Muscle of back (tissue), 11 donors: ENCODE results near the gene SLC25A43. TPM values are rescaled to one million over a fixed set of nuclear protein-coding genes. Genes with fewer than 3 reads are reported as not detected.
A peak's percentile ranks its signal among the peaks of the same experiment; 100 is the strongest.
"Not testable (repeated sequence)": the region's sequence is repeated elsewhere in the genome, so short reads cannot be mapped to it uniquely, and the experiment has no call there.

Source experiments
- DNase-seq, 3 donors: peaks; one replicate each; pipeline versions ENCODE4 v3.0.0 to v3.0.0-alpha.2; 2013
- polyA plus RNA-seq, 10 donors: library from polyadenylated mRNA; unstranded; fragments of 120-200 nt; gene quantifications; one replicate each; pipeline ENCODE4 v1.2.1, GENCODE V29; 2013; ENCODE audit not compliant: insufficient read length in 10 of 10

Gene SLC25A43
- polyA plus RNA-seq, 10 donors, result 5.1 to 10.2 (median 7.7) TPM

GRCh38 chrX:119467433-119467832 is 68.3 kb downstream of the SLC25A43 start:
- no peak for DNase-seq

GRCh38 chrX:119467842-119468550 is 68.9 kb downstream of the SLC25A43 start, which contains the start of gene SLC25A5:
TSS of gene SLC25A5 (plus strand) at chrX:119468444. CDS start at chrX:119468516, 72 bp downstream.
- peak; percentile 71 to 92 (median 84) for DNase-seq

GRCh38 chrX:119468551-119469312 is 69.6 kb downstream of the SLC25A43 start:
- DNase-seq, result peak; percentile 74 to 92 (median 87)

- DNase-seq, result no peak
Measured at GRCh38 chrX:119469313-119469635, 70.1 kb downstream of the SLC25A43 start.

GRCh38 chrX:119474615-119475388 is 75.7 kb downstream of the SLC25A43 start:
- DNase-seq, result no peak

- DNase-seq, result no peak
Measured at GRCh38 chrX:119475389-119476101, 76.4 kb downstream of the SLC25A43 start.

- peak in 1 of 3 donors; percentile 11 for DNase-seq
Measured at GRCh38 chrX:119477812-119478232, 78.7 kb downstream of the SLC25A43 start.

GRCh38 chrX:119478504-119478903 is 79.4 kb downstream of the SLC25A43 start:
- no peak for DNase-seq

GRCh38 chrX:119479845-119480244 is 80.7 kb downstream of the SLC25A43 start:
- DNase-seq, result no peak

GRCh38 chrX:119481323-119481801 is 82.2 kb downstream of the SLC25A43 start:
- no peak for DNase-seq

- DNase-seq, result no peak
Measured at GRCh38 chrX:119482041-119482440, 82.9 kb downstream of the SLC25A43 start.

GRCh38 chrX:119482481-119483480 is 83.6 kb downstream of the SLC25A43 start:
- DNase-seq, result peak; percentile 23 to 72 (median 32)

GRCh38 chrX:119486745-119487144 is 87.6 kb downstream of the SLC25A43 start:
- no peak for DNase-seq

GRCh38 chrX:119487766-119488165 is 88.6 kb downstream of the SLC25A43 start:
- DNase-seq, result not testable (repeated sequence)

- DNase-seq, result peak in 2 of 3 donors; percentile 23 to 37
Measured at GRCh38 chrX:119488749-119489148, 89.6 kb downstream of the SLC25A43 start.

GRCh38 chrX:119489212-119490074 is 90.3 kb downstream of the SLC25A43 start:
- DNase-seq, result no peak

GRCh38 chrX:119492463-119492862 is 93.3 kb downstream of the SLC25A43 start:
- DNase-seq, result no peak

GRCh38 chrX:119493851-119494495 is 94.8 kb downstream of the SLC25A43 start:
- not testable (repeated sequence) for DNase-seq
